ENCODE measurements around the gene ZNF627. TPM values are rescaled to one million over a fixed set of nuclear protein-coding genes. Genes with fewer than 3 reads are reported as not detected.

The ZNF627 gene
- polyA plus RNA-seq, 1 donor from 2014 or later = 91.6 TPM

GRCh38 chr19:11652056-11652455, 54.8 kb downstream of the ZNF627 start:
- H3K4me3 ChIP-seq (ENCODE audit: low read length) = no peak overlapping the region
- TF ChIP-seq SMC3 (conservative IDR thresholded peaks at IDR 0.05; ENCODE audit: poor library complexity) (no peak), EP300 (conservative IDR thresholded peaks at IDR 0.05; ENCODE audit: poor library complexity, severe bottlenecking) (no peak), MXI1 (conservative IDR thresholded peaks at IDR 0.05; ENCODE audit: poor library complexity, severe bottlenecking) (no peak)
- H3K4me2 ChIP-seq (ENCODE audit: low read length) = no peak overlapping the region
- H3K36me3 ChIP-seq (ENCODE audit: insufficient read depth, low read length) = peaks cover 11% of the 10 kb centered on the region
- no peaks in the 10 kb centered on the region for H3K27me3 ChIP-seq (ENCODE audit: insufficient read depth, low read depth, low read length)
- H2AFZ ChIP-seq (ENCODE audit: low read depth, low read length) = no peak overlapping the region
- no peaks in the 10 kb centered on the region for H3K79me2 ChIP-seq (replicated peaks; ENCODE audit: insufficient read depth, low read length)
- no peak overlapping the region for H3K9ac ChIP-seq (ENCODE audit: low read length)
- peaks cover 2% of the 10 kb centered on the region for H3K9me3 ChIP-seq (ENCODE audit: low read length)
- no peaks in the 10 kb centered on the region for H3K9me2 ChIP-seq (ENCODE audit: insufficient read depth, low read length)
- no peaks in the 10 kb centered on the region for H3F3A ChIP-seq (ENCODE audit: insufficient read depth, low read length, poor library complexity, severe bottlenecking)
- no peaks in the 10 kb centered on the region for H4K20me1 ChIP-seq (ENCODE audit: insufficient read depth)
- H3K27ac ChIP-seq (ENCODE audit: low read length) = no peak overlapping the region

DNA sequence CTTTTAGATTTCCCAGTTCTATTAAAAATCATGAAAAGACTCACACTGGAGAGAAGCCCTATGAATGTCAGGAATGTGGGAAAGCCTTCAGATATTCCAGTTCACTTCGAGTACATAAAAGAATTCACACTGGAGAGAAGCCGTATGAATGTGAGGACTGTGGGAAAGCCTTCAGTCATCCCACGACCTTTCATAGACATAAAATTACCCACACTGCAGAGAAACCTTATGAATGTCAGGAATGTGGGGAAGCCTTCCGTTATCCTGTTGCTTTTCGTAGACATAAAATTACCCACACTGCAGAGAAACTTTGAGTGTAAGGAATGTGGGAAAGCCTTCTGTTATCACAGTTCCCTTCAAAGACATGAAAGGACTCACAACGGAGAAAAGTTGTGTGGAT, 55.2 kb downstream of the ZNF627 start:
- no peaks in the 10 kb centered on the region for H3K27me3 ChIP-seq (ENCODE audit: insufficient read depth, low read depth, low read length)
- no peaks in the 10 kb centered on the region for H3K79me2 ChIP-seq (replicated peaks; ENCODE audit: insufficient read depth, low read length)
- no peaks in the 10 kb centered on the region for H3F3A ChIP-seq (ENCODE audit: insufficient read depth, low read length, poor library complexity, severe bottlenecking)
- H4K20me1 ChIP-seq (ENCODE audit: insufficient read depth) = no peaks in the 10 kb centered on the region
- H3K4me3 ChIP-seq (ENCODE audit: low read length) = no peak overlapping the region
- no peak for TF ChIP-seq EP300 (conservative IDR thresholded peaks at IDR 0.05; ENCODE audit: poor library complexity, severe bottlenecking)
- no peak for TF ChIP-seq TAF1 (IDR thresholded peaks at IDR 0.05; ENCODE audit: low read depth)
- TF ChIP-seq, protein P1, sequence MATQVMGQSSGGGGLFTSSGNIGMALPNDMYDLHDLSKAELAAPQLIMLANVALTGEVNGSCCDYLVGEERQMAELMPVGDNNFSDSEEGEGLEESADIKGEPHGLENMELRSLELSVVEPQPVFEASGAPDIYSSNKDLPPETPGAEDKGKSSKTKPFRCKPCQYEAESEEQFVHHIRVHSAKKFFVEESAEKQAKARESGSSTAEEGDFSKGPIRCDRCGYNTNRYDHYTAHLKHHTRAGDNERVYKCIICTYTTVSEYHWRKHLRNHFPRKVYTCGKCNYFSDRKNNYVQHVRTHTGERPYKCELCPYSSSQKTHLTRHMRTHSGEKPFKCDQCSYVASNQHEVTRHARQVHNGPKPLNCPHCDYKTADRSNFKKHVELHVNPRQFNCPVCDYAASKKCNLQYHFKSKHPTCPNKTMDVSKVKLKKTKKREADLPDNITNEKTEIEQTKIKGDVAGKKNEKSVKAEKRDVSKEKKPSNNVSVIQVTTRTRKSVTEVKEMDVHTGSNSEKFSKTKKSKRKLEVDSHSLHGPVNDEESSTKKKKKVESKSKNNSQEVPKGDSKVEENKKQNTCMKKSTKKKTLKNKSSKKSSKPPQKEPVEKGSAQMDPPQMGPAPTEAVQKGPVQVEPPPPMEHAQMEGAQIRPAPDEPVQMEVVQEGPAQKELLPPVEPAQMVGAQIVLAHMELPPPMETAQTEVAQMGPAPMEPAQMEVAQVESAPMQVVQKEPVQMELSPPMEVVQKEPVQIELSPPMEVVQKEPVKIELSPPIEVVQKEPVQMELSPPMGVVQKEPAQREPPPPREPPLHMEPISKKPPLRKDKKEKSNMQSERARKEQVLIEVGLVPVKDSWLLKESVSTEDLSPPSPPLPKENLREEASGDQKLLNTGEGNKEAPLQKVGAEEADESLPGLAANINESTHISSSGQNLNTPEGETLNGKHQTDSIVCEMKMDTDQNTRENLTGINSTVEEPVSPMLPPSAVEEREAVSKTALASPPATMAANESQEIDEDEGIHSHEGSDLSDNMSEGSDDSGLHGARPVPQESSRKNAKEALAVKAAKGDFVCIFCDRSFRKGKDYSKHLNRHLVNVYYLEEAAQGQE (IDR thresholded peaks at IDR 0.05; ENCODE audit: borderline replicate concordance) = no peak
- TF ChIP-seq RAD21 (conservative IDR thresholded peaks at IDR 0.05) = no peak
- no peak for TF ChIP-seq CTCF (IDR thresholded peaks at IDR 0.05; ENCODE audit: poor library complexity, severe bottlenecking)
- no peak for TF ChIP-seq POLR2AphosphoS5 (IDR thresholded peaks at IDR 0.05)
- no peak for TF ChIP-seq SMC3 (conservative IDR thresholded peaks at IDR 0.05; ENCODE audit: poor library complexity)
- TF ChIP-seq EZH2 (IDR thresholded peaks at IDR 0.05; ENCODE audit: borderline replicate concordance, insufficient read depth, low read length, poor library complexity, severe bottlenecking) = no peak
- TF ChIP-seq MXI1 (conservative IDR thresholded peaks at IDR 0.05; ENCODE audit: poor library complexity, severe bottlenecking) = no peak
- H3K9me2 ChIP-seq (ENCODE audit: insufficient read depth, low read length) = no peaks in the 10 kb centered on the region
- H3K36me3 ChIP-seq (ENCODE audit: insufficient read depth, low read length) = peaks cover 11% of the 10 kb centered on the region
- H3K9ac ChIP-seq (ENCODE audit: low read length) = no peak overlapping the region
- H2AFZ ChIP-seq (ENCODE audit: low read depth, low read length) = no peak overlapping the region
- no peak overlapping the region for H3K4me2 ChIP-seq (ENCODE audit: low read length)
- no peak overlapping the region for H3K27ac ChIP-seq (ENCODE audit: low read length)
- peaks cover 2% of the 10 kb centered on the region for H3K9me3 ChIP-seq (ENCODE audit: low read length)
